ENCODE data around the gene DEDD. TPM values are rescaled to one million over a fixed set of nuclear protein-coding genes. Genes with fewer than 3 reads are reported as not detected.

DEDD gene
- polyA plus RNA-seq, 1 of the 3 experiments (the other 2 are of a cell fraction), result 45.0 TPM

DNA sequence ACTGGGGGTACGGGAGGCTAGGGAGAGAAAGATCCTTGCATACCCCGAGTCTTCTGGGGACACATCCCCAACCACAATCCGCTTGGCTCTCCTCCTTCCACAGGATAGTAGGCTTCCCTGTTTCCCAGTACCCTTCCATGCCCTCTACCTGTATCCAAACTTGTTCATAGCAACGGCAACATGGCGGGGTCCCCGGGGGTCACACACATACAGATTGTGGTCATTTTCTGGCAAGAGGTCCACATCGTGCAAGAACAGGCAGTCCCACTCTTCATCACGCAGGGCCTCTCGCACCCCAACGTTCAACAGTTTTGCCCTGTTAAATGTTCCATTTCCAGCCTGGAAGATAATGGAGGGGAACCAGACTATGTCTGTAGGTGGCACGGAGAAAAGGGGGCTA is 41.2 kb upstream of the DEDD start:
- no peaks in the 10 kb centered on the region for H3F3A ChIP-seq (replicated peaks; ENCODE audit: insufficient read depth)
- no peaks in the 10 kb centered on the region for H3K9me2 ChIP-seq
- 95% methylated on average over 11 of the region's 11 CpGs for WGBS (ENCODE audit: low lambda C conversion rate)
- TF ChIP-seq POLR2AphosphoS5 (IDR thresholded peaks at IDR 0.05; ENCODE audit: low read depth, low read length) (no peak), MEF2A (IDR thresholded peaks at IDR 0.05; ENCODE audit: borderline replicate concordance, low read depth) (no peak), FOSL2 (IDR thresholded peaks at IDR 0.05; ENCODE audit: borderline replicate concordance, low read depth) (no peak), TEAD4 (IDR thresholded peaks at IDR 0.05; ENCODE audit: borderline replicate concordance, insufficient read depth) (no peak), GATA2 (CRISPR knock-in tag; IDR thresholded peaks at IDR 0.05) (no peak), EZH2phosphoT487 (IDR thresholded peaks at IDR 0.05; ENCODE audit: borderline replicate concordance, low read depth) (no peak), SMC3 (IDR thresholded peaks at IDR 0.05; ENCODE audit: low read depth, low read length) (no peak), SIN3A (IDR thresholded peaks at IDR 0.05; ENCODE audit: borderline replicate concordance, low read depth, low read length) (no peak), MXI1 (IDR thresholded peaks at IDR 0.05; ENCODE audit: low read depth, low read length) (no peak), NFIC (IDR thresholded peaks at IDR 0.05; ENCODE audit: borderline replicate concordance) (no peak), RXRA (IDR thresholded peaks at IDR 0.05; ENCODE audit: borderline replicate concordance, low read depth) (no peak), RAD21 (IDR thresholded peaks at IDR 0.05; ENCODE audit: low read length) (no peak), RFX5 (IDR thresholded peaks at IDR 0.05; ENCODE audit: low read length) (no peak), TCF12 (IDR thresholded peaks at IDR 0.05) (no peak)
- TF ChIP-seq, protein P1, sequence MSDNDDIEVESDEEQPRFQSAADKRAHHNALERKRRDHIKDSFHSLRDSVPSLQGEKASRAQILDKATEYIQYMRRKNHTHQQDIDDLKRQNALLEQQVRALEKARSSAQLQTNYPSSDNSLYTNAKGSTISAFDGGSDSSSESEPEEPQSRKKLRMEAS (IDR thresholded peaks at IDR 0.05; ENCODE audit: low read depth), result no peak
- TF ChIP-seq, protein P2, sequence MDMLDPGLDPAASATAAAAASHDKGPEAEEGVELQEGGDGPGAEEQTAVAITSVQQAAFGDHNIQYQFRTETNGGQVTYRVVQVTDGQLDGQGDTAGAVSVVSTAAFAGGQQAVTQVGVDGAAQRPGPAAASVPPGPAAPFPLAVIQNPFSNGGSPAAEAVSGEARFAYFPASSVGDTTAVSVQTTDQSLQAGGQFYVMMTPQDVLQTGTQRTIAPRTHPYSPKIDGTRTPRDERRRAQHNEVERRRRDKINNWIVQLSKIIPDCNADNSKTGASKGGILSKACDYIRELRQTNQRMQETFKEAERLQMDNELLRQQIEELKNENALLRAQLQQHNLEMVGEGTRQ (IDR thresholded peaks at IDR 0.05; ENCODE audit: borderline replicate concordance, low read depth, low read length), result no peak
- TF ChIP-seq, protein P3, sequence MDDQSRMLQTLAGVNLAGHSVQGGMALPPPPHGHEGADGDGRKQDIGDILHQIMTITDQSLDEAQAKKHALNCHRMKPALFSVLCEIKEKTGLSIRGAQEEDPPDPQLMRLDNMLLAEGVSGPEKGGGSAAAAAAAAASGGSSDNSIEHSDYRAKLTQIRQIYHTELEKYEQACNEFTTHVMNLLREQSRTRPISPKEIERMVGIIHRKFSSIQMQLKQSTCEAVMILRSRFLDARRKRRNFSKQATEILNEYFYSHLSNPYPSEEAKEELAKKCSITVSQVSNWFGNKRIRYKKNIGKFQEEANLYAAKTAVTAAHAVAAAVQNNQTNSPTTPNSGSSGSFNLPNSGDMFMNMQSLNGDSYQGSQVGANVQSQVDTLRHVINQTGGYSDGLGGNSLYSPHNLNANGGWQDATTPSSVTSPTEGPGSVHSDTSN (IDR thresholded peaks at IDR 0.05), result no peak
- TF ChIP-seq, protein P4, sequence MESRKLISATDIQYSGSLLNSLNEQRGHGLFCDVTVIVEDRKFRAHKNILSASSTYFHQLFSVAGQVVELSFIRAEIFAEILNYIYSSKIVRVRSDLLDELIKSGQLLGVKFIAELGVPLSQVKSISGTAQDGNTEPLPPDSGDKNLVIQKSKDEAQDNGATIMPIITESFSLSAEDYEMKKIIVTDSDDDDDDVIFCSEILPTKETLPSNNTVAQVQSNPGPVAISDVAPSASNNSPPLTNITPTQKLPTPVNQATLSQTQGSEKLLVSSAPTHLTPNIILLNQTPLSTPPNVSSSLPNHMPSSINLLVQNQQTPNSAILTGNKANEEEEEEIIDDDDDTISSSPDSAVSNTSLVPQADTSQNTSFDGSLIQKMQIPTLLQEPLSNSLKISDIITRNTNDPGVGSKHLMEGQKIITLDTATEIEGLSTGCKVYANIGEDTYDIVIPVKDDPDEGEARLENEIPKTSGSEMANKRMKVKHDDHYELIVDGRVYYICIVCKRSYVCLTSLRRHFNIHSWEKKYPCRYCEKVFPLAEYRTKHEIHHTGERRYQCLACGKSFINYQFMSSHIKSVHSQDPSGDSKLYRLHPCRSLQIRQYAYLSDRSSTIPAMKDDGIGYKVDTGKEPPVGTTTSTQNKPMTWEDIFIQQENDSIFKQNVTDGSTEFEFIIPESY (IDR thresholded peaks at IDR 0.05; ENCODE audit: borderline replicate concordance, low read depth), result no peak
- H3K9ac ChIP-seq, result no peak overlapping the region
- peaks cover 17% of the 10 kb centered on the region for H3K79me2 ChIP-seq (ENCODE audit: insufficient read depth)
- H3K4me1 ChIP-seq (ENCODE audit: control insufficient read depth in 1 of 2, insufficient read depth in 2 of 2, low read depth in 1 of 2, low read length in 1 of 2), result peaks cover 0 to 18% of the 10 kb centered on the region in 2 experiments; a peak in 1 of 4 replicates
- no peak overlapping the region for H3K4me3 ChIP-seq (ENCODE audit: low read depth in 2 of 2, low read length in 1 of 2)
- no peak for DNase-seq
- H3K27me3 ChIP-seq (ENCODE audit: insufficient read depth), result no peaks in the 10 kb centered on the region
- no peak overlapping the region for H2AFZ ChIP-seq (ENCODE audit: low read depth)
- no peak overlapping the region for H3K27ac ChIP-seq (ENCODE audit: low read depth in 2 of 2, low read length in 1 of 2)
- POLR2A ChIA-PET, result no interaction called here
- no peaks in the 10 kb centered on the region for H3K9me3 ChIP-seq
- no peak overlapping the region for H3K4me2 ChIP-seq
- H3K36me3 ChIP-seq (replicated peaks in 1 of 2; ENCODE audit: control insufficient read depth in 1 of 2, insufficient read depth in 2 of 2, low read length in 1 of 2), result peaks cover 37 to 61% of the 10 kb centered on the region in 2 experiments
- H4K20me1 ChIP-seq (ENCODE audit: insufficient read depth), result no peaks in the 10 kb centered on the region
- CTCF ChIA-PET, result no interaction called here
